ENCODE results near the gene TTC3. TPM values are rescaled to one million over a fixed set of nuclear protein-coding genes. Genes with fewer than 3 reads are reported as not detected.

Gene TTC3
- total and polyA plus RNA-seq, 2 donors (not counting 1 experiment from before 2014, with no cell fraction given), result 42.0 to 163 TPM

DNA sequence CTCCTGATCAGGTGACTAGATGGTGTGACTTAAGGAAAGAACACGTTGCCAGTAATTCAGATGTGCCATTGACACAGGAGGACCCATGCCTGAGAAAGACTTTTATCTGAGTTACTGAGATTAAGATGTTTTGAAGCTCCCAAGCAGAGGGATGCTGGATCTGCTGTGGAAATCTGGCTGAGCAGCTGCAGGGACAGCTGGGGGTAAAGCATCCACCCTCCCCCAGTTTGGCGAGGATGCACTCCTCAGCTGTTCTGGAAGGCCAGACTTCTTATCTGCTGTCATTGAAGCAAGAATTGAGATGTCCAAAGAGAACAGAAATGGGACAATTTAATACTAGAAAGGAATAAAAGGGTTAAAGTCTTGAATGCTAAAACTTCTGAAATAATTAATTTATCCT is 25.7 kb downstream of the TTC3 start:
- Histone ChIP-seq H3K27me3 (replicated peaks in 1 of 4; ENCODE audit: control extremely low read depth in 1 of 4, control insufficient read depth in 3 of 4, insufficient read depth in 4 of 4, low read length in 3 of 4) (no peaks in the 10 kb centered on the region), H3K4me2 (replicated peaks; ENCODE audit: low read depth, low read length, poor library complexity, severe bottlenecking) (no peak overlapping the region), H3K4me3 (ENCODE audit: control extremely low read depth in 1 of 5, extremely low read depth in 1 of 5, insufficient read depth in 1 of 5, low read depth in 2 of 5, low read length in 4 of 5) (no peak overlapping the region), H2AFZ (ENCODE audit: insufficient read depth, low read depth, low read length, poor library complexity, severe bottlenecking) (no peak overlapping the region), H3K36me3 (replicated peaks in 1 of 2; ENCODE audit: control extremely low read depth in 1 of 2, control insufficient read depth in 1 of 2, extremely low read depth in 1 of 2, insufficient read depth in 2 of 2, low read length in 1 of 2) (peaks cover 0 to 32% of the 10 kb centered on the region in 2 experiments), H4K20me1 (ENCODE audit: control insufficient read depth, insufficient read depth, low read length, poor library complexity, severe bottlenecking) (no peaks in the 10 kb centered on the region), H3K9me3 (ENCODE audit: control extremely low read depth in 1 of 3, control insufficient read depth in 2 of 3, insufficient read depth in 1 of 3, low read length in 2 of 3) (no peaks in the 10 kb centered on the region), H3K27ac (ENCODE audit: low read length in 2 of 2) (no peak overlapping the region), H3K4me1 (ENCODE audit: control insufficient read depth in 2 of 2, insufficient read depth in 2 of 2, low read length in 2 of 2) (no peaks in the 10 kb centered on the region), H3K79me2 (ENCODE audit: control insufficient read depth, insufficient read depth, low read length) (no peaks in the 10 kb centered on the region), H3K9ac (ENCODE audit: low read length) (no peak overlapping the region)
- ChIA-PET CTCF (no interaction called here), POLR2A (no interaction called here)
- no peaks in the 10 kb centered on the region for H3K4me1 Mint-ChIP-seq
- ATAC-seq (ENCODE audit: low read depth) (no peak), DNase-seq (no peak)
- no peak overlapping the region for H3K4me3 Mint-ChIP-seq
- TF ChIP-seq, protein P1, sequence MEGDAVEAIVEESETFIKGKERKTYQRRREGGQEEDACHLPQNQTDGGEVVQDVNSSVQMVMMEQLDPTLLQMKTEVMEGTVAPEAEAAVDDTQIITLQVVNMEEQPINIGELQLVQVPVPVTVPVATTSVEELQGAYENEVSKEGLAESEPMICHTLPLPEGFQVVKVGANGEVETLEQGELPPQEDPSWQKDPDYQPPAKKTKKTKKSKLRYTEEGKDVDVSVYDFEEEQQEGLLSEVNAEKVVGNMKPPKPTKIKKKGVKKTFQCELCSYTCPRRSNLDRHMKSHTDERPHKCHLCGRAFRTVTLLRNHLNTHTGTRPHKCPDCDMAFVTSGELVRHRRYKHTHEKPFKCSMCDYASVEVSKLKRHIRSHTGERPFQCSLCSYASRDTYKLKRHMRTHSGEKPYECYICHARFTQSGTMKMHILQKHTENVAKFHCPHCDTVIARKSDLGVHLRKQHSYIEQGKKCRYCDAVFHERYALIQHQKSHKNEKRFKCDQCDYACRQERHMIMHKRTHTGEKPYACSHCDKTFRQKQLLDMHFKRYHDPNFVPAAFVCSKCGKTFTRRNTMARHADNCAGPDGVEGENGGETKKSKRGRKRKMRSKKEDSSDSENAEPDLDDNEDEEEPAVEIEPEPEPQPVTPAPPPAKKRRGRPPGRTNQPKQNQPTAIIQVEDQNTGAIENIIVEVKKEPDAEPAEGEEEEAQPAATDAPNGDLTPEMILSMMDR (IDR thresholded peaks at IDR 0.05), result no peak
- no peak for TF ChIP-seq EZH2 (IDR thresholded peaks at IDR 0.05; ENCODE audit: borderline replicate concordance, insufficient read depth, low read depth, low read length, poor library complexity, severe bottlenecking)
- no peaks in the 10 kb centered on the region for H3K27me3 Mint-ChIP-seq
- intact Hi-C loops (cut with micrococcal nuclease), result no loop called here
- no peak overlapping the region for H3K27ac Mint-ChIP-seq
- 100% methylated on average over 1 of the region's 2 CpGs for WGBS (ENCODE audit: insufficient coverage)
- no peaks in the 10 kb centered on the region for H3K9me3 Mint-ChIP-seq (ENCODE audit: insufficient read depth)

- Histone ChIP-seq H3K27ac (ENCODE audit: low read length in 2 of 2) (no peak overlapping the region), H3K36me3 (replicated peaks in 1 of 2; ENCODE audit: control extremely low read depth in 1 of 2, control insufficient read depth in 1 of 2, extremely low read depth in 1 of 2, insufficient read depth in 2 of 2, low read length in 1 of 2) (peaks cover 0 to 30% of the 10 kb centered on the region in 2 experiments), H3K9ac (ENCODE audit: low read length) (no peak overlapping the region), H2AFZ (ENCODE audit: insufficient read depth, low read depth, low read length, poor library complexity, severe bottlenecking) (no peak overlapping the region), H4K20me1 (ENCODE audit: control insufficient read depth, insufficient read depth, low read length, poor library complexity, severe bottlenecking) (no peaks in the 10 kb centered on the region), H3K4me1 (ENCODE audit: control insufficient read depth in 2 of 2, insufficient read depth in 2 of 2, low read length in 2 of 2) (no peaks in the 10 kb centered on the region), H3K27me3 (replicated peaks in 1 of 4; ENCODE audit: control extremely low read depth in 1 of 4, control insufficient read depth in 3 of 4, insufficient read depth in 4 of 4, low read length in 3 of 4) (no peaks in the 10 kb centered on the region), H3K4me2 (replicated peaks; ENCODE audit: low read depth, low read length, poor library complexity, severe bottlenecking) (no peak overlapping the region), H3K4me3 (ENCODE audit: control extremely low read depth in 1 of 5, extremely low read depth in 1 of 5, insufficient read depth in 1 of 5, low read depth in 2 of 5, low read length in 4 of 5) (no peak overlapping the region), H3K79me2 (ENCODE audit: control insufficient read depth, insufficient read depth, low read length) (no peaks in the 10 kb centered on the region), H3K9me3 (ENCODE audit: control extremely low read depth in 1 of 3, control insufficient read depth in 2 of 3, insufficient read depth in 1 of 3, low read length in 2 of 3) (no peaks in the 10 kb centered on the region)
- H3K4me1 Mint-ChIP-seq, result no peaks in the 10 kb centered on the region
- no peak overlapping the region for H3K27ac Mint-ChIP-seq
- ChIA-PET POLR2A (no interaction called here), CTCF (no interaction called here)
- no peaks in the 10 kb centered on the region for H3K9me3 Mint-ChIP-seq (ENCODE audit: insufficient read depth)
- DNase-seq, result no peak
- TF ChIP-seq, protein P1 (IDR thresholded peaks at IDR 0.05), result no peak
- TF ChIP-seq EZH2 (IDR thresholded peaks at IDR 0.05; ENCODE audit: borderline replicate concordance, insufficient read depth, low read depth, low read length, poor library complexity, severe bottlenecking), result no peak
- WGBS (ENCODE audit: insufficient coverage), result 100% methylated on average over 5 of the region's 6 CpGs
- no peak for ATAC-seq (ENCODE audit: low read depth)
- intact Hi-C loops (cut with micrococcal nuclease), result no loop called here
- H3K4me3 Mint-ChIP-seq, result no peak overlapping the region
- no peaks in the 10 kb centered on the region for H3K27me3 Mint-ChIP-seq
Observed at GRCh38 chr21:37100316-37100715, 27.3 kb downstream of the TTC3 start.

All from B cell (primary cell).